Thyroid gland (tissue), 4 donors: ENCODE data around the gene LDLRAD4.

Source experiments
- CTCF ChIP-seq, 6 experiments: fragments of 200-600 bp in 3 of 6; fragments of 450-650 bp in 3 of 6; sonication (generic) in 3 of 6; IDR thresholded peaks; one replicate each; pipeline ENCODE4 v1.5.1; 2016 to 2019; ENCODE audit warnings: antibody characterized with exemption in 6 of 6, mild to moderate bottlenecking in 2 of 6, inconsistent platforms in 1 of 6, moderate library complexity in 1 of 6
- POLR2A ChIP-seq, 2 donors: fragments of 450-650 bp; IDR thresholded peaks; one replicate each; pipeline ENCODE4 v1.6.1; 2017; ENCODE audit warnings: antibody characterized with exemption in 2 of 2, mild to moderate bottlenecking in 2 of 2, moderate library complexity in 1 of 2

- TF ChIP-seq CTCF (IDR thresholded peaks at IDR 0.05) (no peak), POLR2A (IDR thresholded peaks at IDR 0.05) (no peak)
These were observed 36.8 kb upstream of the LDLRAD4 start for GRCh38 chr18:13181765-13182164.
